Bronchial epithelial cell (primary cell): ENCODE measurements around the gene OR2F2. TPM values are rescaled to one million over a fixed set of nuclear protein-coding genes. Genes with fewer than 3 reads are reported as not detected.

Experiments
- DNase-seq: peaks from one replicate; pipeline ENCODE4 v3.0.0-alpha.2; 2010; ENCODE audit warnings: low read depth
- FAIRE-seq: peaks from 2 replicates; lab custom pipeline; 2011; peaks lifted over from hg19 to GRCh38; lab: Jason Lieb, UNC
- H3K27me3 ChIP-seq: 2 replicates; pipeline ENCODE4 v1.5.1; 2011; ENCODE audit warnings: low read length; ENCODE audit not compliant: control insufficient read depth, insufficient read depth
- H3K36me3 ChIP-seq: 2 replicates; pipeline ENCODE4 v1.5.1; 2011; ENCODE audit warnings: low read length; ENCODE audit not compliant: control insufficient read depth, insufficient read depth
- H3K4me3 ChIP-seq: 2 replicates; pipeline ENCODE4 v1.5.1; 2011; ENCODE audit warnings: mild to moderate bottlenecking, low read depth, low read length, control low read depth
- total RNA-seq: library from RNA; depleted of rRNA; stranded (reverse); fragments of >200 nt; gene quantifications from 2 replicates; pipeline ENCODE4 v1.2.1, GENCODE V29; 2014
- TF ChIP-seq, protein P1 (sequence below): IDR thresholded peaks from 2 replicates; pipeline ENCODE4 v1.5.1; 2011; ENCODE audit warnings: mild to moderate bottlenecking, moderate library complexity, low read length, control low read depth, inconsistent platforms; ENCODE audit not compliant: insufficient read depth, severe bottlenecking

OR2F2 gene
- total RNA-seq, 1 donor from 2014 or later = not detected

DNA sequence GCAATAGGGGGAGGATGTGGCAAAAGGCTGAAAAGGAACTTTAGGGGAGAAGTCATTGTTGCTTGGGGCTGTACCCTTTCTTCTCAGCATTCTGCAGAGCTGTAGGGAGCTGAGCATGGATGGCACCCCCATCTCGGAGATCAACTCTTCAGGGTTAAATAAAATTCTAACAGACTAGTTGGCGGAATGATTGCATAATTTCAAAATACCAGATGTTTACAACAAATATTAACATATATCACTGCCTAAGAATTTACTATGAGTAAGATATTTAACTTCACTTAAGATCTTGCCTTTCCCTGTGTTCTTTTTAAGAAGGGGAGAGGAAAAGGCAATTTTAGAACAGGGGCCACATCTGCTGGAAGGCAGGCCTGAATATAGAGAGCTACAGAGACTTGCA, 19.1 kb downstream of the OR2F2 start:
- Histone ChIP-seq H3K27me3 (peaks cover 3% of the 10 kb centered on the region), H3K36me3 (no peaks in the 10 kb centered on the region), H3K4me3 (no peak overlapping the region)
- TF ChIP-seq, protein P1, sequence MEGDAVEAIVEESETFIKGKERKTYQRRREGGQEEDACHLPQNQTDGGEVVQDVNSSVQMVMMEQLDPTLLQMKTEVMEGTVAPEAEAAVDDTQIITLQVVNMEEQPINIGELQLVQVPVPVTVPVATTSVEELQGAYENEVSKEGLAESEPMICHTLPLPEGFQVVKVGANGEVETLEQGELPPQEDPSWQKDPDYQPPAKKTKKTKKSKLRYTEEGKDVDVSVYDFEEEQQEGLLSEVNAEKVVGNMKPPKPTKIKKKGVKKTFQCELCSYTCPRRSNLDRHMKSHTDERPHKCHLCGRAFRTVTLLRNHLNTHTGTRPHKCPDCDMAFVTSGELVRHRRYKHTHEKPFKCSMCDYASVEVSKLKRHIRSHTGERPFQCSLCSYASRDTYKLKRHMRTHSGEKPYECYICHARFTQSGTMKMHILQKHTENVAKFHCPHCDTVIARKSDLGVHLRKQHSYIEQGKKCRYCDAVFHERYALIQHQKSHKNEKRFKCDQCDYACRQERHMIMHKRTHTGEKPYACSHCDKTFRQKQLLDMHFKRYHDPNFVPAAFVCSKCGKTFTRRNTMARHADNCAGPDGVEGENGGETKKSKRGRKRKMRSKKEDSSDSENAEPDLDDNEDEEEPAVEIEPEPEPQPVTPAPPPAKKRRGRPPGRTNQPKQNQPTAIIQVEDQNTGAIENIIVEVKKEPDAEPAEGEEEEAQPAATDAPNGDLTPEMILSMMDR = no peak
- FAIRE-seq = no peak
- DNase-seq = no peak

- TF ChIP-seq, protein P1 = no peak
- Histone ChIP-seq H3K4me3 (no peak within 1 kb of the TSS), H3K27me3 (peaks cover 3% of the 10 kb centered on the region), H3K36me3 (no peaks in the 10 kb centered on the region)
- no peak for FAIRE-seq
- no peak for DNase-seq
These were observed 19.5 kb downstream of the OR2F2 start, which contains the start of gene OR2F1 for GRCh38 chr7:143954544-143954943. Gene OR2F1, plus strand, starts transcription at chr7:143954844. Its CDS starts 5,127 bp downstream, at chr7:143959971.

- Histone ChIP-seq H3K4me3 (no peak overlapping the region), H3K36me3 (no peaks in the 10 kb centered on the region), H3K27me3 (peaks cover 3% of the 10 kb centered on the region)
- no peak for FAIRE-seq
- no peak for DNase-seq
- TF ChIP-seq, protein P1 = no peak
These were observed 23.7 kb downstream of the OR2F2 start for GRCh38 chr7:143958781-143959180.

DNA sequence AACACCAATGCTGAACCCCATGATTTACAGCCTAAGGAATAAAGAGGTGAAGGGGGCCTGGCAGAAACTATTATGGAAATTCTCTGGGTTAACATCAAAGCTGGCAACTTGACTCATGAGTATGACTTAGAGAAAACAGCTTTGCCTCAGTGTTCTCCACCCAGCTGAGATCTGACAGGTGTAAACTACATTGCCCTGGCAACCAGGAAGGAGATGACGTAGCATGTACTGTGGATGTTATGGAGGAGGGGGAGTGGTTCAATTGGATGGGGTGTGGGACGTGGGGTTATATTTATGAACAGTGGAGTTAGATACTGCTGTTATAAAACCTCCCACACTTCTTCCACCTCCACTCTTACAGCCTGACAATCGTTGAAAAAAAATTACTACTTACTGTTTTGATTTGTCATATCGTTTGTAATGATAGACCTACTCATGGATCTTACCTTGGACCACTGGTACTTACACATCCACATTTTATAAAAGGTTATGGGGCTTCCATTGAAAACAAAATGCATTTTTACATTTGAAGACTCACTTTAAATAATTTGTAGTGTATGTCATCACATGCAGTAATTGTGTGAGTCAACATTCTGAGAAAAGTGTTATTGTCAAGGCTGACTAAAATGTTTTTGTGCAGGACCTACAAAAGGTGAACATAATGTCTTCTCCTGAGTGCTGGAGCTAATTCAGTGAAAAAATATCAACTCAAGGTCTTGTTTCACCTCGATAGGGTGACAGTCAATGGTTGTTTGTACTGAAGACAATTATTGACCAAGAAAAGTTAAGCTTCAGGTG, 26.0 kb downstream of the OR2F2 start:
- TF ChIP-seq, protein P1 = no peak
- no peak for FAIRE-seq
- DNase-seq = peak; percentile 24
- Histone ChIP-seq H3K27me3 (peaks cover 3% of the 10 kb centered on the region), H3K4me3 (no peak overlapping the region), H3K36me3 (no peaks in the 10 kb centered on the region)

DNA sequence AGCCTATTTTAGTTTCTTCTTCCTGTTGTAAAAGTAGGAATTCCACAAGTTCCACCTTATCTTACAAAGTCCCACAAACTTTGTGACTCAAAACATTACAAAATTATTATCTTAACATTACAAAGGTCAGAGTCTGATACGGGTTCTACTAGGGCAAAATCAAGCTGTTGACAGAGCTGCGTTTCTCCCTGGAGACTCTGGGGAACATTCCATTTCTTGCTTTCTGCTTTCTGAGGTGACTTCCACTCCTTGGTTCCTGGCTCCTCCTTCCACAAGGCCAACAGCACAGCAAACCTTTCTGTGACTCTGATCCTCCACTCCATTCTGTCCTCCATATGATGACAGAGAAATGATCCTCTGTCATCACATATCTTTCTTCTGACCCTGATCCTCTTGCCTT, 30.2 kb downstream of the OR2F2 start:
- no peaks in the 10 kb centered on the region for H3K27me3 ChIP-seq
- no peak overlapping the region for H3K4me3 ChIP-seq
- FAIRE-seq = no peak
- DNase-seq = no peak
- H3K36me3 ChIP-seq = no peaks in the 10 kb centered on the region
- TF ChIP-seq, protein P1 = no peak
